ENCODE results near the gene TMBIM1.

TMBIM1 gene

GRCh38 chr2:218257390-218257981, 34.8 kb downstream of the TMBIM1 start:
- Histone ChIP-seq H3K27ac (ENCODE audit: low read depth, low read length) (no peak overlapping the region), H3K27me3 (ENCODE audit: control insufficient read depth in 1 of 2, insufficient read depth in 2 of 2, low read length in 2 of 2) (no peaks in the 10 kb centered on the region), H3K4me3 (ENCODE audit: low read depth in 1 of 2, low read length in 2 of 2) (no peak overlapping the region), H3K9ac (ENCODE audit: low read depth in 1 of 2, low read length in 2 of 2) (no peak overlapping the region), H3K9me3 (ENCODE audit: control insufficient read depth in 1 of 2, low read length in 2 of 2) (no peaks in the 10 kb centered on the region), H3K36me3 (ENCODE audit: control insufficient read depth in 1 of 2, insufficient read depth in 2 of 2, low read length in 2 of 2) (peaks cover 33 to 43% of the 10 kb centered on the region in 2 donors), H3K4me1 (ENCODE audit: control insufficient read depth in 1 of 2, insufficient read depth in 2 of 2, low read length in 2 of 2) (peaks cover 36 to 42% of the 10 kb centered on the region in 2 donors)

- Histone ChIP-seq H3K9me3 (ENCODE audit: control insufficient read depth in 1 of 2, low read length in 2 of 2) (no peaks in the 10 kb centered on the region), H3K4me3 (ENCODE audit: low read depth in 1 of 2, low read length in 2 of 2) (no peak overlapping the region), H3K4me1 (ENCODE audit: control insufficient read depth in 1 of 2, insufficient read depth in 2 of 2, low read length in 2 of 2) (peaks cover 30 to 35% of the 10 kb centered on the region in 2 donors), H3K27ac (ENCODE audit: low read depth, low read length) (no peak overlapping the region), H3K27me3 (ENCODE audit: control insufficient read depth in 1 of 2, insufficient read depth in 2 of 2, low read length in 2 of 2) (no peaks in the 10 kb centered on the region), H3K36me3 (ENCODE audit: control insufficient read depth in 1 of 2, insufficient read depth in 2 of 2, low read length in 2 of 2) (peaks cover 38 to 49% of the 10 kb centered on the region in 2 donors), H3K9ac (ENCODE audit: low read depth in 1 of 2, low read length in 2 of 2) (no peak overlapping the region)
Observed at GRCh38 chr2:218256612-218257350, 35.5 kb downstream of the TMBIM1 start.

- Histone ChIP-seq H3K9me3 (ENCODE audit: control insufficient read depth in 1 of 2, low read length in 2 of 2) (no peaks in the 10 kb centered on the region), H3K36me3 (ENCODE audit: control insufficient read depth in 1 of 2, insufficient read depth in 2 of 2, low read length in 2 of 2) (peaks cover 43 to 62% of the 10 kb centered on the region in 2 donors), H3K27ac (ENCODE audit: low read depth, low read length) (no peak overlapping the region), H3K9ac (ENCODE audit: low read depth in 1 of 2, low read length in 2 of 2) (no peak overlapping the region), H3K4me1 (ENCODE audit: control insufficient read depth in 1 of 2, insufficient read depth in 2 of 2, low read length in 2 of 2) (peaks cover 16 to 22% of the 10 kb centered on the region in 2 donors), H3K27me3 (ENCODE audit: control insufficient read depth in 1 of 2, insufficient read depth in 2 of 2, low read length in 2 of 2) (no peaks in the 10 kb centered on the region), H3K4me3 (ENCODE audit: low read depth in 1 of 2, low read length in 2 of 2) (no peak overlapping the region)
Observed at GRCh38 chr2:218255446-218255845, 36.9 kb downstream of the TMBIM1 start.

- Histone ChIP-seq H3K27me3 (ENCODE audit: control insufficient read depth in 1 of 2, insufficient read depth in 2 of 2, low read length in 2 of 2) (no peaks in the 10 kb centered on the region), H3K27ac (ENCODE audit: low read depth, low read length) (no peak overlapping the region), H3K36me3 (ENCODE audit: control insufficient read depth in 1 of 2, insufficient read depth in 2 of 2, low read length in 2 of 2) (peaks cover 58 to 83% of the 10 kb centered on the region in 2 donors), H3K9me3 (ENCODE audit: control insufficient read depth in 1 of 2, low read length in 2 of 2) (no peaks in the 10 kb centered on the region), H3K4me3 (ENCODE audit: low read depth in 1 of 2, low read length in 2 of 2) (no peak overlapping the region), H3K4me1 (ENCODE audit: control insufficient read depth in 1 of 2, insufficient read depth in 2 of 2, low read length in 2 of 2) (peaks cover 0 to 10% of the 10 kb centered on the region in 2 donors), H3K9ac (ENCODE audit: low read depth in 1 of 2, low read length in 2 of 2) (no peak overlapping the region)
Observed at GRCh38 chr2:218253232-218253625, 39.1 kb downstream of the TMBIM1 start.

GRCh38 chr2:218252509-218253231, 39.6 kb downstream of the TMBIM1 start:
- H3K27me3 ChIP-seq (ENCODE audit: control insufficient read depth in 1 of 2, insufficient read depth in 2 of 2, low read length in 2 of 2) = no peaks in the 10 kb centered on the region
- H3K9ac ChIP-seq (ENCODE audit: low read depth in 1 of 2, low read length in 2 of 2) = no peak overlapping the region
- peaks cover 0 to 10% of the 10 kb centered on the region in 2 donors for H3K4me1 ChIP-seq (ENCODE audit: control insufficient read depth in 1 of 2, insufficient read depth in 2 of 2, low read length in 2 of 2)
- H3K36me3 ChIP-seq (ENCODE audit: control insufficient read depth in 1 of 2, insufficient read depth in 2 of 2, low read length in 2 of 2) = peaks cover 61 to 89% of the 10 kb centered on the region in 2 donors
- no peaks in the 10 kb centered on the region for H3K9me3 ChIP-seq (ENCODE audit: control insufficient read depth in 1 of 2, low read length in 2 of 2)
- no peak overlapping the region for H3K4me3 ChIP-seq (ENCODE audit: low read depth in 1 of 2, low read length in 2 of 2)
- no peak overlapping the region for H3K27ac ChIP-seq (ENCODE audit: low read depth, low read length)

- peaks cover 58 to 97% of the 10 kb centered on the region in 2 donors for H3K36me3 ChIP-seq (ENCODE audit: control insufficient read depth in 1 of 2, insufficient read depth in 2 of 2, low read length in 2 of 2)
- H3K4me3 ChIP-seq (ENCODE audit: low read depth in 1 of 2, low read length in 2 of 2) = no peak overlapping the region
- peaks cover 0 to 4% of the 10 kb centered on the region in 2 donors for H3K4me1 ChIP-seq (ENCODE audit: control insufficient read depth in 1 of 2, insufficient read depth in 2 of 2, low read length in 2 of 2)
- no peaks in the 10 kb centered on the region for H3K9me3 ChIP-seq (ENCODE audit: control insufficient read depth in 1 of 2, low read length in 2 of 2)
- no peak overlapping the region for H3K27ac ChIP-seq (ENCODE audit: low read depth, low read length)
- no peaks in the 10 kb centered on the region for H3K27me3 ChIP-seq (ENCODE audit: control insufficient read depth in 1 of 2, insufficient read depth in 2 of 2, low read length in 2 of 2)
- H3K9ac ChIP-seq (ENCODE audit: low read depth in 1 of 2, low read length in 2 of 2) = no peak overlapping the region
Observed at GRCh38 chr2:218249691-218250090, 42.6 kb downstream of the TMBIM1 start.

- no peak overlapping the region for H3K27ac ChIP-seq (ENCODE audit: low read depth, low read length)
- no peaks in the 10 kb centered on the region for H3K27me3 ChIP-seq (ENCODE audit: control insufficient read depth in 1 of 2, insufficient read depth in 2 of 2, low read length in 2 of 2)
Observed at GRCh38 chr2:218245214-218245613, 47.1 kb downstream of the TMBIM1 start.

GRCh38 chr2:218244665-218245064, 47.6 kb downstream of the TMBIM1 start:
- Histone ChIP-seq H3K4me1 (ENCODE audit: control insufficient read depth in 1 of 2, insufficient read depth in 2 of 2, low read length in 2 of 2) (peaks cover 0 to 4% of the 10 kb centered on the region in 2 donors), H3K27ac (ENCODE audit: low read depth, low read length) (no peak overlapping the region), H3K27me3 (ENCODE audit: control insufficient read depth in 1 of 2, insufficient read depth in 2 of 2, low read length in 2 of 2) (no peaks in the 10 kb centered on the region), H3K36me3 (ENCODE audit: control insufficient read depth in 1 of 2, insufficient read depth in 2 of 2, low read length in 2 of 2) (peaks cover 32 to 95% of the 10 kb centered on the region in 2 donors), H3K9me3 (ENCODE audit: control insufficient read depth in 1 of 2, low read length in 2 of 2) (no peaks in the 10 kb centered on the region), H3K4me3 (ENCODE audit: low read depth in 1 of 2, low read length in 2 of 2) (no peak overlapping the region), H3K9ac (ENCODE audit: low read depth in 1 of 2, low read length in 2 of 2) (no peak overlapping the region)

More at GRCh38 chr2:218245214-218245613, 47.1 kb downstream of the TMBIM1 start:
- Histone ChIP-seq H3K9ac (ENCODE audit: low read depth in 1 of 2, low read length in 2 of 2) (no peak overlapping the region), H3K36me3 (ENCODE audit: control insufficient read depth in 1 of 2, insufficient read depth in 2 of 2, low read length in 2 of 2) (peaks cover 37 to 96% of the 10 kb centered on the region in 2 donors), H3K4me1 (ENCODE audit: control insufficient read depth in 1 of 2, insufficient read depth in 2 of 2, low read length in 2 of 2) (peaks cover 0 to 4% of the 10 kb centered on the region in 2 donors), H3K4me3 (ENCODE audit: low read depth in 1 of 2, low read length in 2 of 2) (no peak overlapping the region), H3K9me3 (ENCODE audit: control insufficient read depth in 1 of 2, low read length in 2 of 2) (no peaks in the 10 kb centered on the region)

GRCh38 chr2:218244204-218244603, 48.1 kb downstream of the TMBIM1 start:
- no peak overlapping the region for H3K27ac ChIP-seq (ENCODE audit: low read depth, low read length)
- H3K9ac ChIP-seq (ENCODE audit: low read depth in 1 of 2, low read length in 2 of 2) = no peak overlapping the region
- no peaks in the 10 kb centered on the region for H3K27me3 ChIP-seq (ENCODE audit: control insufficient read depth in 1 of 2, insufficient read depth in 2 of 2, low read length in 2 of 2)
- peaks cover 30 to 95% of the 10 kb centered on the region in 2 donors for H3K36me3 ChIP-seq (ENCODE audit: control insufficient read depth in 1 of 2, insufficient read depth in 2 of 2, low read length in 2 of 2)
- H3K4me3 ChIP-seq (ENCODE audit: low read depth in 1 of 2, low read length in 2 of 2) = no peak overlapping the region
- H3K9me3 ChIP-seq (ENCODE audit: control insufficient read depth in 1 of 2, low read length in 2 of 2) = no peaks in the 10 kb centered on the region
- H3K4me1 ChIP-seq (ENCODE audit: control insufficient read depth in 1 of 2, insufficient read depth in 2 of 2, low read length in 2 of 2) = peaks cover 0 to 4% of the 10 kb centered on the region in 2 donors

GRCh38 chr2:218238887-218239286, 53.4 kb downstream of the TMBIM1 start:
- Histone ChIP-seq H3K27me3 (ENCODE audit: control insufficient read depth in 1 of 2, insufficient read depth in 2 of 2, low read length in 2 of 2) (no peaks in the 10 kb centered on the region), H3K4me3 (ENCODE audit: low read depth in 1 of 2, low read length in 2 of 2) (no peak overlapping the region), H3K36me3 (ENCODE audit: control insufficient read depth in 1 of 2, insufficient read depth in 2 of 2, low read length in 2 of 2) (peaks cover 9 to 92% of the 10 kb centered on the region in 2 donors), H3K9me3 (ENCODE audit: control insufficient read depth in 1 of 2, low read length in 2 of 2) (no peaks in the 10 kb centered on the region), H3K4me1 (ENCODE audit: control insufficient read depth in 1 of 2, insufficient read depth in 2 of 2, low read length in 2 of 2) (peaks cover 4 to 5% of the 10 kb centered on the region in 2 donors), H3K9ac (ENCODE audit: low read depth in 1 of 2, low read length in 2 of 2) (no peak overlapping the region), H3K27ac (ENCODE audit: low read depth, low read length) (no peak overlapping the region)
